ENCODE measurements around the gene TNPO3.

TNPO3 gene

GRCh38 chr7:129054438-129055293 is at the start of gene TNPO3:
TSS of gene TNPO3 (minus strand) at chr7:129055111. CDS start at chr7:129054770, 341 bp downstream.
- DNase-seq, result peak; percentile 94

GRCh38 chr7:129103561-129104324 is 48.8 kb upstream of the TNPO3 start:
- DNase-seq, result no peak

- no peak for DNase-seq
These were observed 46.8 kb upstream of the TNPO3 start for GRCh38 chr7:129101746-129102145.

- no peak for DNase-seq
These were observed 45.9 kb upstream of the TNPO3 start for GRCh38 chr7:129100827-129101166.

- DNase-seq, result no peak
These were observed 43.6 kb upstream of the TNPO3 start for GRCh38 chr7:129098409-129099084.

- DNase-seq, result peak; percentile 22
These were observed 40.3 kb upstream of the TNPO3 start for GRCh38 chr7:129095258-129095657.

- no peak for DNase-seq
These were observed 39.6 kb upstream of the TNPO3 start for GRCh38 chr7:129094501-129094900.

GRCh38 chr7:129093867-129094456 is 39.1 kb upstream of the TNPO3 start:
- no peak for DNase-seq

GRCh38 chr7:129091484-129092002 is 36.6 kb upstream of the TNPO3 start:
- DNase-seq, result peak; percentile 89

GRCh38 chr7:129090300-129090907 is 35.5 kb upstream of the TNPO3 start:
- DNase-seq, result no peak

GRCh38 chr7:129089521-129090212 is 34.8 kb upstream of the TNPO3 start:
- DNase-seq, result peak; percentile 79

- no peak for DNase-seq
These were observed 30.1 kb upstream of the TNPO3 start for GRCh38 chr7:129084801-129085551.

GRCh38 chr7:129083525-129083924 is 28.6 kb upstream of the TNPO3 start:
- DNase-seq, result no peak

GRCh38 chr7:129078455-129078854 is 23.5 kb upstream of the TNPO3 start:
- DNase-seq, result no peak

GRCh38 chr7:129076886-129077285 is 22.0 kb upstream of the TNPO3 start:
- DNase-seq, result no peak

GRCh38 chr7:129074994-129075393 is 20.1 kb upstream of the TNPO3 start:
- no peak for DNase-seq

- DNase-seq, result no peak
These were observed 19.5 kb upstream of the TNPO3 start for GRCh38 chr7:129074361-129074871.

GRCh38 chr7:129073738-129074137 is 18.8 kb upstream of the TNPO3 start:
- DNase-seq, result no peak

GRCh38 chr7:129073204-129073603 is 18.3 kb upstream of the TNPO3 start:
- DNase-seq, result no peak

GRCh38 chr7:129072479-129073011 is 17.6 kb upstream of the TNPO3 start:
- DNase-seq, result peak; percentile 29

- DNase-seq, result no peak
These were observed 14.1 kb upstream of the TNPO3 start for GRCh38 chr7:129069021-129069420.

Measured in activated CD4-positive, alpha-beta T cell treated with anti-CD3 and anti-CD28 coated beads, Interleukin-2, amount 50 U/mL, for 16 hours (primary cell).